NCI-H2029 (cell line): ENCODE data around the gene MRGPRF.
"Not testable (repeated sequence)": the region's sequence is repeated elsewhere in the genome, so short reads cannot be mapped to it uniquely, and the experiment has no call there.

Source experiments
- DNase-seq: peaks from one replicate; lab custom pipeline; 2025; lab: John Stamatoyannopoulos, UW

The MRGPRF gene

DNA sequence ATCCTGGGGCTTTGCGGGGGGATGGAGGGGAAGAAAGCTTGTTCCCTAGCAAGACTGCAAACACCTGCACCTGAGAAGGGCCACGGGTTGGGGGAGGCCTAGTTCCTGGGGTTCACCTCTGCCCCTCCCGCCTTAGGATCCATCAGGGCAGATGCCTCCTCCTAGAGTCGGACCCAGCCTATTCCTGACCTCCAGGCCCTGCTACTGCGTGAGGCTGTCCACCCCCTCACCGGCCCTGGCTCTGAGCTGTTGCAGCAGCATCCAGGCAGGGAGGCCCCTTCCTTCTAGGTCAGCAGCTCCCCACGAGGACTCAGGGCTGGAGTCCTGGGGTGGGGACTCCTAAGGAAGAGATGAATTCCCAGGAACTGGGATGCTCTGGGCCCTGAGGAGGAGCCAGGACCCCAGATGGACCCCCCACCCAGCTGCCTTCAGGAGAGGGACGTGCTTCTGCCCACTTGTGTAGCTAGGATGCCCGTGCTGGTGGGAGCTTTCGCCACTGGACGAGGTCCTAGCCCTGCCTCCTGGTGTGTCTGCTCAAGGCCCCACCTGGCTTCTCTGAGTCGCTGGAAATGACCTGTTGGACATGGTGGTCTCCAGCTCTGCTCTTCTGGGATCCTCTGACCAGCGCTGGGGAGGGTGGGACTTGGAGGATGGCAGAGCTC, 10.3 kb downstream of the MRGPRF start:
- no peak for DNase-seq

DNA sequence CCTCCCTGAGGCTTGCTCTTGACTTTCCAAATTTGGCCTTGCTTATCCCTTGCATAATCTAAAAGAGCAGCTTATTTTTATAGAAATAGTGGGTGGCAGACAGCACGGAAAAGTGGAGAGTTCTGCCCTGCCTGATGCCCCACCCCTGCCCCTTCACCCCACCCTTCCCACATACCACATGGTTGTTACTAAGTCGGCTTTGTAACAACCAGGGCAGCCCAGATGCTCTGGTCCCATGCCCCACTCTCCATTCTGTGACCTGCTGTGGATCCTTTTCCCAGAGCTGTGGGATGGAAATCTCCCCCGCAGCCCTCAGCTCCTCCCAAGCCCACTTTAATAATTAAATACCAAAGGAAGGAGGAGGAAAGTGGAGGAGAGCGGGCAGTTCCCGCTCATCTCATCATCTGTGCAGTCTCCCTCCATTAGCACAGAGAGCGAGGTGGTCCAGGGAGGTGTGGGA, 10.9 kb downstream of the MRGPRF start:
- no peak for DNase-seq

GRCh38 chr11:69001243-69002081, 11.6 kb downstream of the MRGPRF start:
- no peak for DNase-seq

DNA sequence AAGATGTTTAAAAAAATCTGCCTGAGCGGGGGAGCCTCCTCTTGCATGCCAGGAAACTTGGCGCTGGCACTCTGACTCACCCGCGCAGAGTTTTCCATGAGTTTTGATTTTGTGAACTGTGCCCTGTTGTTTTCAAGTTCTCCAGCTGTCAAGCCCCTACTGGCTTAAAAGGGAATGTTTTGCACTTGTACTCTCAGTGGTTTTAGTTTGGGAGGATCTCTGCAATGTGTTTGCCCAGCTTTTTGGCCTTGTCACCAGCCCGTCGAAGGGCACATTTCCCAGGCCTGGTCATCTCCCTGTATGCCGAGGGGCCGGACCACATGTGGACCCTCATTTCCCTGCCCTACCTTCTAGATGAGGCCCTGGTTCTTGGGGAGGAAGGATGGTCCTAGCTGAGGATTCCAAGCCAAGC, 12.2 kb downstream of the MRGPRF start:
- no peak for DNase-seq

DNA sequence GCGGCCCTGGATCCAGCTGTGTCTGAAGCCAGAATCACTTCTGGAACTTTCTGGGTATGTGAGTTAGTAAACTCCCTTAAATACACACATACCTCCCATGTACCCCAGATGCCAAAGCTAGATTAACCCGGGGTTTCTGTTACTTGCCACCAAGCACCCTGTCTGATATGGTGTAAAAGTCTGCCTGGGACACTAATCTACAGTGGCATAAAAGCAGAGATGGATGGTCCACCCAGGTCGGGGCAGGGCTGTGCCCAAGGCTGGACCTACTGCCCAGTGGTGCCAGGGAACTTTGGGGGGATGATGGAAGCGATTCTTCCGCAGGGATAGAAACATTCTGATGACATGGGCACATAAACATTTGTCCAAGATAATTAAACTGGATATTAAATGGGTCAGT, 12.7 kb downstream of the MRGPRF start:
- DNase-seq = no peak

GRCh38 chr11:68999748-69000355, 13.2 kb downstream of the MRGPRF start:
- DNase-seq = not testable (repeated sequence)

DNA sequence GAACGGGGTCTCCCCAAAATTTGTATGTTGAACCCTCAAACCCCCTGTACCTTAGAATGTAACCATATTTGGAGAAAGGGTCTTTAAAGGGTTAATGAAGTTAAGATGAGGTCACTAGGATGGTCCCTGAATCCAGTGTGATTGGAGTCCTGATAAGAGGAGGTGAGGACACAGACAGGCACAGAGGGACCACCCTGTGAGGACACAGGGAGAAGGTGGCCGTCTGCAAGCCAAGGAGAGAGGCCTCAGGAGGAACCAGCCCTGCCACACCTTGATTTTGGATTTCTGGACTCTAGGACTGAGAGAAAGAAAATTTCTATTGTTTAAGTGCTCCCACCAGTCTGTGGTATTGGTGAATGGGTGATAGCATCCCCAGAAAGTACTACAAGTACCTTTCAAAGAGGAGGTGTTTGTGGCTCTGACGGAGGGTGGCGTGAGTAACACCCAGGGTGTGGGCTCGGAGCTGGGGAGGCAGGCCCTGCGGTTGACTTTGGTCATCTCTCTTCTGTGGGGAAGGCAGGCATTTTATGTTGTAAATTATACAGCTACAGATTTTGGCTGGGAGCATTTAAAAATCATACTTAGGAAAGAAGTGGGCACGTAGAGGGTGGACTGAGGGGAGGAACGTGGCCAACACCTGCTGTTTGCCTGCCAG, 13.8 kb downstream of the MRGPRF start:
- DNase-seq = no peak

DNA sequence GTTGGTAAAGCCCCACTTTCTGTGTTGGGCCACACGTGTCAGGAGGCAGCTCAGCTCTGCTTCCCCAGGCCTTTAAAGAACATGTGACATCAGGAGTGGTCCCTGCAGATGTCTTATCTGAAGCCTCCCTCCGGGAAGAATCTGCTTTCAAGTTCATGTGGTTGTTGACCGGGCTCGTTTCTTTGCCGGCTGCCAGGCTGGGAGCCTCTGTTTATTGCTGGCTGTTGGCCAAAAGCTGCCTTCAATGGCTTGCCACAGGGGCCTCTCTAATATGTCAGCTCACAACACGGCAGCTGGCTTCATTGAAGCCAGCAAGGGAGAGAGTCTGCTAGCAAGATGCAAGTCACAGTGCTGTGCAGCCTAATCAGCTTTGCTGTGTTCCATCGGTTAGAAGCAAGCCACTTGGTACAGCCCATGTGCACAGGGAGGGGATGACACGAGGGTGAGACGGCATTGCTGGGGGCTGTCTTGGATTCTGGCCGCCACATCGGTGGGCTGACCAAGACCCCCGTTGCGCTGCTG, 14.6 kb downstream of the MRGPRF start:
- DNase-seq = peak; percentile 65

- DNase-seq = no peak
Measured at GRCh38 chr11:68997995-68998348, 15.1 kb downstream of the MRGPRF start.

DNA sequence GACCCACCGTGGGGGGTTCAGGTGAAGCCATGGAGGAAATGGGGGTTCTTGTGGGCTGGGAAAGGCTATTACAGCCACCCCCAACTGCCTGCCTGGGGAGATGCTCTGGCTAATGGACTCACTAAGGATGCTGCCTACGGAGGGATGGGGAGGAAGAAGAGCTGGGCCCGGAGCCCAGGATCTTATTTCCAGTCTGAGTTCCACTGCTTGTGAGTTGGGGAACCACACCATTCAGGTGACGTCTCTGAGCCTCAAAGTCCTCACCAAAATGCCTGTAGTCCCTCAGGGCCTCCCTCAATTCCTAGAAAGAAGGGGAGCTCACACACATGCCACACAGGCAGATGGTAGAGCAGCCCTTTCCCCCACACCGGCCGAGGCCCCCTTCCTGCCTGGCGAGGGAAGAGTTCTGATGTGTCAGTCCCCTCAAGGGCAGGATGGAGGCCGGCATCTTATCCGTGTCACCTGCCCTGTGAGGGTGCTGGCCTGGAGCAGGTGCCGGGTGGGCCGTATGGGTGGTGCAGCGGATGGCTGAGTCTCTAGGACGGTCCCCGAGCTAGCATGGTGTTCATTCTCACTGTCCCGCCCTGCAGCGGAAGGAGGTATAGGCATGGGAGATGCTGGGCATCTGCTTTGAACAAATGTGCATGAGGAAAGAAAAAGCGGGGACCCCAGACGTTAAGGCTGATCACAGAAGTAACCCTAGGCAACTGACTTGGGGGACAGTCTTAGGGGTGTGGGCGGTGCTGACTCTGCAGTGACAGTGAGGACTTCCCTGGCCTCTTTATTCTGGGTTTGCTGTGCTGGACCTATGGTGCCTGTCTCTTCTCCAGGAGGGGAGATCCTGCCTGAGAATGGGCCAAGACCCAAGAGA, 15.7 kb downstream of the MRGPRF start:
- no peak for DNase-seq

- no peak for DNase-seq
Measured at GRCh38 chr11:68996376-68997123, 16.5 kb downstream of the MRGPRF start.

DNA sequence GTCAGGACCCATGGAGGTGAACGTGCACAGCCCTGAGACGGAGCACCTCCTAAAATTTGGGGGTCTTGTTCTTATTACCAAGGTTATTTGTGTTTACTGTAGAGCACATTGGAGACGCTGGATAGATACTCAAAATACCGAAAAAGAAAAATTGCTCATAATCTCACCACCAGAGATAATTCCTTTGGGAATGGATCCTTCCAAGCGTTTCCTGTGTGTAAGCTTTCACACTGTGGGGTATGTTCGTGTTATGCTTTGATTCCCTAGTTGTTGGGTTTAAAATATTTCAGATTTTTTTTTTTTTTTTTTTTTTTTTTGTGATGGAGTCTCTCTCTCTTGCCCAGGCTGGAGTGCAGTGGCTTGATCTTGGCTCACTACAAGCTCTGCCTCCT, 18.2 kb downstream of the MRGPRF start:
- DNase-seq = no peak

DNA sequence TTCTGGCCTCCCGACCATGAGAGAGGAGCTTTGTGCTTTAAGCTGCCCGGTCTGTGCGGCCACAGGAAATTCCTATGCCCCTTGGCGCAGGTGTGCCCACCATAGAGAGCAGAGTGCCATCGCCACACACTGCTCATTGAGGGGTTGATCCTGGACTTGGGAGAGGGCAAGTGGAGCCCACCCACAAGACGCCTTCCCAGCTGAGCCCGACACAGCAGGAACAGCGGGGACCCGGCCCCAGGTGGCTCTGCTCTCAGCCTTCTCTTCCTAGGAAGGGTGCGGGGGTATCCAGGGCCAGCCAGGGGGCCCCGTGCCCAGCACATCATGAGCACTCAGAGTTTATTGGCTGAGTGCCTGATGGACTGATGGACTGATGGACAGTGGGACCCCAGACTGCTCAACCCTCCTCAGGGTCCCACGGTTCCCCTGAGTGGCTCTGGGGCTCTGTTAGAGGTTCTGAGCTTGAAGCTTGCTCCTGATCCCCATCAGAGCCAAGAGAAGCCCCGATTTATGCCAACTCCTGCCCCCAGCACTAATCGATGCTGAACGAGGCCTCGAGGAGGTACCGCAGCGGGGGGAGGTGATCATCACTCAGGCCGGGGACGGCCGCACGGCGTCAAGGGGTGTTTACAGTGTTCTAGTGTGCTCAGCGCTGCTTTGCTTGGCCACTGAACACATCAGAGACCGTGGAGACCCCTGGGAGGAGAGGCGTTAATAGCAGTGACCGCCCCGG, 18.7 kb downstream of the MRGPRF start:
- no peak for DNase-seq

DNA sequence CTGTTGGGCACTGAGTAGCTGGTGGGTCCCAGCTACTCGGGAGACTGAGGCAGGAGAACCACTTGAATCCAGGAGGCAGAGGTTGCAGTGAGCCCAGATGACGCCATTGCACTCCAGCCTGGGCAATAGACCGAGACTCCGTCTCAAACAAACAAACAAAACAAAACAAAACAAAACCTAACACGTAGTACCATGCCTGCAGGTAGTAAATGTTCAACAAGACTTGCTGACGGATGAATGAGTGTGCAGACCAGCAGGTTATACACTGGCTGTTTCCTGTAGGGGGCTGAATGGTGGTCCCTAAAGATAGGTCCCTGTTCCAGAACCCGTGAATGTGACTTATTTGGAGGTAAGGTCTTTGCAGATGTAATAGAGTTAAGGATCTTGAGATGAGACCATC, 19.5 kb downstream of the MRGPRF start:
- DNase-seq = no peak

DNA sequence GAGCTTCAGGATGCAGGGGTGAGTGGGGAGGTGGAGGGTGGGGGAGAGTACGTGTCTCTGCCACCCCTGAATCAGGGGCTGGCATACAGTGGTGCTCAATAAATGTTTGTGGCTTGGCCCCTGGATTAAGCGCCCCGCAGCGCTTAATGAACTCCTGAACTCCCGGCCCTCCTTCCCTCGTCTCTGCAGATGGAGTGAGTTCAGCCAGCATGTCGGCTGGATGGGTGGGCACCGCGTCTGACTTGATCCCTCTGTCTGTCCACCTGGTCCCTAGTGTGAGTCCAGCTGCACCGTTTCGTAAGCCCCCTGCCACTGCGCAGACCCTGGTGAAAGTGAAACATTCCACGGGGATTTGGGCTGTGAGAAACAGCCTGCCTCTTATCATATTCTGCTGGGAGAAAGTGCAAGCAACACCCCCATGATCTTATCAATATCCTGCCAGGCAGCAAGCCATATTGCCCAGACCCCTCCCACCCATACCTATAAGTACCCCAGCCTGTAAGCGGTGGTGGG, 20.2 kb downstream of the MRGPRF start:
- DNase-seq = no peak

DNA sequence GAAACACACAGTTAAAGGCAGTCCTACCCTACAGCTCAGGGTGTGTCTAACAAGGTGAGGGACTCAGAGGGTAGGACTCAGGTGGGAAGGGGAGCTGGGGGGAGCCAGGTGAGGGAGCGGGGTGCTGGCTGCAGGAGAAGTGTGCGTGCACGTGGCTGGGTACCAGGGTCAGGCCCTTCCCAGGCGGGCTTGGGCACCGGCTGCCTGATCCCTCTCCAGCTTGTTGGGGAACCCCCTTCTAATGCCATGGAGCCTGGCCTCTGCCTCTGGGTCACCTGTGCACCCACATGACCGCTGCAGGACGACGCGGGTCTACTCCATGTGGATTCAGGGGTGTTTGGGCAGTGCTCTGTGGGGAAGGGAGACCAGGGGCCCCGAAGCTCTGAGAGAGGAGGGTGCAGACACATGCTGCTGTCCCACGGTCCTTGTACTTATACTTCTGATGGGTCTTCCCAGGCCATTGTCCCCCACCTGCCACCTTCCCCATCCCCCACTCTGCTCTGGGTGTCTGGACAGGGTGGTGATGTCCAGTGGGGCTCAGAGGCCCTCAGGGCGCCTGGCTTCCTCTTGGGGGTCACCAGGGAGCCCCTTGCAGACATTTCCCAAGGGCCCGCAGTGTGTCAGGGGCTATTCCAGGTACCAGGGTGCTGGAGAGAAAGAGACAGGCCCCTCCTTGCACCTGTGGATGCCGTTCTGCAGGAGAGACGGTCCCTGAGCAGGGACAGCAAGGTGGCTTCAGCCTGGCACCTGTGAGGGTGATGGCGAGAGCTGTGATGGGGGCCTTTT, 21.9 kb downstream of the MRGPRF start:
- no peak for DNase-seq

DNA sequence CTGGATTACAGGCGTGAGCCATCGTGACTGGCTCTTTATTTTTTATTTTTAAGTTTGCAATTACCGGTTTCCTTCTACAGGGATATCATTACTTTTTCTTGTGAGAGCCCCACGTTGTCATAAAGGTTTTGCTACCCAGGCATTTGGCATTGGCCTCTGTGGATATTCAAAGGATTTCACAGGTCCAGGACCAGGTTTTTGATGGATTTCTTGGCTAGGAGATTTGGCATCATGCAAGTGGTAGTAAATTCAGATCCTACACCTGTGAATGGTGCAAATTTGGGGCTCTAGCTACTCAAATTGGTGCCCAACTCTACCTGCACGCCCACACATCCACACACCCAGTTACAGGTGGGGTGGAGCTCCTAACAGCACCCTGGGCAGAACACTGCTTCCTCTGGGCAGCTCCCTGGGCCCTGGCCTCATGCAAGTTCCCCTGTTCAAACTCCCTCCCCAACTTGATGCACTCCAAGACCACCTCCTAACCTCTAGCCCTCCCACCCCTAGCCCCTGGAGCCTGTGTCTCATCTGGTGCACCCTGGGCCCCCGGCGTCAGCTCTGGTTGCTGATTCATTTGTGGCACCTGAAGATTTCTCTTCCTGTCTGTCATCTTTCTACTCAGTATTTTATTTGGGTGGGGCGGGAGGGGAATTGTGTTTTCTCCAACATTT, 23.0 kb downstream of the MRGPRF start:
- DNase-seq = no peak

DNA sequence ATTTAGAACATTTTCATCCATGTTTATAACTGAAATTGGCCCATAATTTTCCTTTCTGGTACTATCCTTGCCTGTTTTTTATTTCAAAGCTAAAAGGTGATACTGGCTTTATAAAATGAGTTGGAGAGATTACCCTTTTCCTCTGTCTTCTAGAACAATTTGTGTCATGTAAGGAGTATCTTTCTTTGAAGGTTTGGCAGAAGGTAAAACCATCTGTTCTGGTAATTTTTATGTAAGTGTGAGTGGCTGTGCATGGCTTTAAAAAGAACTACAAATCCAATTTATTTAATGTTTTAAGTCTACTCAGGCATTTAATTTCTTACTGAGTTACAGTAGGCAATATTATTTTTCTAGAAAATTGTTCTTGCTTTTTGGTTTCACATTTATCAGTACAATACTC, 24.6 kb downstream of the MRGPRF start:
- no peak for DNase-seq
